OCI-LY3 (cell line): ENCODE data around the gene DENND2A.

Experiments
- H2AFZ ChIP-seq: fragments of 200-600, 300-600 bp; shearing (Covaris generic); 2 replicates; pipeline ENCODE4 v1.6.0; 2014; ENCODE audit warnings: antibody characterized with exemption, low read depth, low read length
- H3K27ac ChIP-seq: fragments of 200-600, 300-600 bp; sonication (generic); 2 replicates; pipeline ENCODE4 v1.5.1; 2014; ENCODE audit warnings: mild to moderate bottlenecking, low read length, moderate library complexity, mixed read lengths
- H3K27me3 ChIP-seq: fragments of 200-600, 300-600 bp; sonication (generic); 2 replicates; pipeline ENCODE4 v1.6.1; 2014; ENCODE audit warnings: low read depth, low read length, mixed read lengths
- H3K36me3 ChIP-seq: fragments of 200-600, 300-600 bp; sonication (generic); replicated peaks from 2 replicates; pipeline ENCODE3; 2014; ENCODE audit warnings: low read depth, low read length, mixed read lengths
- H3K4me1 ChIP-seq: fragments of 300-600, 200-600 bp; sonication (generic); 2 replicates; pipeline ENCODE4 v1.6.1; 2014; ENCODE audit warnings: low read length, mixed read lengths
- H3K4me2 ChIP-seq: fragments of 200-600, 300-600 bp; sonication (generic); 2 replicates; pipeline ENCODE4 v1.6.1; 2014; ENCODE audit warnings: low read length, mixed read lengths
- H3K4me3 ChIP-seq: fragments of 300-600, 200-600 bp; sonication (generic); 2 replicates; pipeline ENCODE4 v1.5.1; 2014; ENCODE audit warnings: antibody characterized with exemption, mild to moderate bottlenecking, low read length, moderate library complexity
- H3K79me2 ChIP-seq: fragments of 300-600, 200-600 bp; shearing (Covaris generic); 2 replicates; pipeline ENCODE4 v1.6.1; 2014; ENCODE audit warnings: mild to moderate bottlenecking, low read length, mixed read lengths
- H3K9ac ChIP-seq: fragments of 300-600, 200-600 bp; shearing (Covaris generic); 2 replicates; pipeline ENCODE4 v1.6.0; 2014; ENCODE audit warnings: mild to moderate bottlenecking, low read length, moderate library complexity
- H3K9me3 ChIP-seq: fragments of 200-600, 300-600 bp; shearing (Covaris generic); 2 replicates; pipeline ENCODE4 v1.6.1; 2014; ENCODE audit warnings: low read length, mixed read lengths; ENCODE audit not compliant: insufficient read depth
- H4K20me1 ChIP-seq: fragments of 200-600, 300-600 bp; sonication (generic); 2 replicates; pipeline ENCODE4 v1.6.1; 2016; ENCODE audit warnings: low read length, mixed read lengths; ENCODE audit not compliant: insufficient read depth
- CTCF ChIP-seq: fragments of 200-600, 300-600 bp; sonication (generic); IDR thresholded peaks from 2 replicates; pipeline ENCODE4 v1.5.1; 2014; ENCODE audit warnings: antibody characterized with exemption, low read length, low read depth
- EZH2phosphoT487 ChIP-seq: fragments of 200-600 bp; shearing (Covaris generic); IDR thresholded peaks from 2 replicates; pipeline ENCODE4 v1.6.1; 2018; ENCODE audit warnings: antibody characterized with exemption, mixed run types, low read depth

The DENND2A gene

GRCh38 chr7:140542228-140542603 is 98.4 kb downstream of the DENND2A start:
- Histone ChIP-seq H3K9ac (no peak overlapping the region), H3K79me2 (no peaks in the 10 kb centered on the region), H3K27me3 (0 out of 2 replicates have a peak, but pooled peaks cover 5% of the 10 kb centered on the region), H4K20me1 (no peaks in the 10 kb centered on the region), H3K9me3 (no peaks in the 10 kb centered on the region), H3K27ac (no peak overlapping the region), H3K4me2 (no peak overlapping the region), H3K36me3 (no peaks in the 10 kb centered on the region), H2AFZ (no peak overlapping the region), H3K4me3 (no peak overlapping the region), H3K4me1 (peaks cover 4% of the 10 kb centered on the region; the same call in 1 of the 2 replicates)
- TF ChIP-seq EZH2phosphoT487 (no peak), CTCF (no peak)

- H2AFZ ChIP-seq: no peak overlapping the region
- no peaks in the 10 kb centered on the region for H3K79me2 ChIP-seq
- H3K27ac ChIP-seq: no peak overlapping the region
- no peak overlapping the region for H3K4me2 ChIP-seq
- no peaks in the 10 kb centered on the region for H4K20me1 ChIP-seq
- H3K27me3 ChIP-seq: 0 out of 2 replicates have a peak, but pooled peaks cover 4% of the 10 kb centered on the region
- no peaks in the 10 kb centered on the region for H3K9me3 ChIP-seq
- no peaks in the 10 kb centered on the region for H3K36me3 ChIP-seq
- H3K9ac ChIP-seq: no peak overlapping the region
- H3K4me1 ChIP-seq: peaks cover 4% of the 10 kb centered on the region; the same call in 1 of the 2 replicates
- TF ChIP-seq EZH2phosphoT487: no peak
- H3K4me3 ChIP-seq: no peak overlapping the region
Observed at GRCh38 chr7:140541513-140542227, 98.9 kb downstream of the DENND2A start.

GRCh38 chr7:140541176-140541512 is 99.5 kb downstream of the DENND2A start:
- H3K27ac ChIP-seq: no peak overlapping the region
- H3K27me3 ChIP-seq: no peaks in the 10 kb centered on the region
- H3K9ac ChIP-seq: no peak overlapping the region
- H4K20me1 ChIP-seq: no peaks in the 10 kb centered on the region
- TF ChIP-seq CTCF (no peak), EZH2phosphoT487 (no peak)
- no peaks in the 10 kb centered on the region for H3K36me3 ChIP-seq
- H3K4me2 ChIP-seq: no peak overlapping the region
- H3K9me3 ChIP-seq: no peaks in the 10 kb centered on the region
- H3K79me2 ChIP-seq: no peaks in the 10 kb centered on the region
- H3K4me3 ChIP-seq: no peak overlapping the region
- peaks cover 4% of the 10 kb centered on the region; the same call in 1 of the 2 replicates for H3K4me1 ChIP-seq
- H2AFZ ChIP-seq: no peak overlapping the region

- H4K20me1 ChIP-seq: no peaks in the 10 kb centered on the region
- H3K4me3 ChIP-seq: no peak overlapping the region
- H3K27ac ChIP-seq: no peak overlapping the region
- H3K9me3 ChIP-seq: no peaks in the 10 kb centered on the region
- TF ChIP-seq EZH2phosphoT487 (no peak), CTCF (no peak)
- no peaks in the 10 kb centered on the region for H3K79me2 ChIP-seq
- no peak overlapping the region for H3K9ac ChIP-seq
- H3K36me3 ChIP-seq: no peaks in the 10 kb centered on the region
- H3K4me2 ChIP-seq: no peak overlapping the region
- H2AFZ ChIP-seq: no peak overlapping the region
- peaks cover 4% of the 10 kb centered on the region; the same call in 1 of the 2 replicates for H3K4me1 ChIP-seq
- H3K27me3 ChIP-seq: no peaks in the 10 kb centered on the region
Observed at GRCh38 chr7:140540136-140540777, 100.4 kb downstream of the DENND2A start.
